GM18861 (cell line): Measurements from ENCODE around the gene CIB1.

ENCODE experiments used
- ATAC-seq: cut with Tn5 transposase; IDR thresholded peaks from one replicate; pipeline ENCODE4 v1.9.1; 2021; ENCODE audit not compliant: unreplicated experiment

Gene CIB1

DNA sequence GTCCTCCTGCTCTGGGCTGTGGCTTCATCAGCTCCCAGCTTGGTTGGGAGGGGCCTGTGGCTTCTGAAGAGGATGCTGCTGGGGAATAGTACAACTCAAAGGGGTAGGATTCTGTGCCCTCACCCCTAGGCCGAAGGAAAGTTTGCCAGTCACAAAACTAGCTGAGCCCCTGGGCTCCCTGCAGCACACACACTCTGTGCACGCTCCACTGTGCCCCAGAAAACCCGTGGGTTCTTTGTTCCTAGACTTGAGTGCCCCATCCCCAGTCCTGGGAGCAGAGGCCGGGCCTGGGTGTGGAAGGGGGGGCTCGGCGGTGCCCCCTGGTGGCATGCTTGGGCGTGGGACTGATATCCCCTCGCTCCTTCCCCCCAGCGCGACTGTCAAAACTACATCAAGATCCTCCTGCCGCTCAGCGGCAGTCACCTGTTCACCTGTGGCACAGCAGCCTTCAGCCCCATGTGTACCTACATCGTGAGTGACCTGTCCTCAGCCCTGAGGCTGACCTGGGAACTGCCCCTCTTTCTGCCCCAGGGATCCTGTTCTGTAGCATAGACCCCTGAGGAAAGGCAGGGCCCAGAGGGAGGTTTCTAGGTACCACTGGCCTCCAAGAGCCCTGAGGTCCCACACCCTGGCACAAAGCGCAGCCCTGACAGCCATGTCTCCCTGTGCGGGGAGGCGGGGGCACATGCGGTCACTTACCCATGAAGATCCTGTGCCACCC, 14.2 kb downstream of the CIB1 start:
- ATAC-seq, result no peak

DNA sequence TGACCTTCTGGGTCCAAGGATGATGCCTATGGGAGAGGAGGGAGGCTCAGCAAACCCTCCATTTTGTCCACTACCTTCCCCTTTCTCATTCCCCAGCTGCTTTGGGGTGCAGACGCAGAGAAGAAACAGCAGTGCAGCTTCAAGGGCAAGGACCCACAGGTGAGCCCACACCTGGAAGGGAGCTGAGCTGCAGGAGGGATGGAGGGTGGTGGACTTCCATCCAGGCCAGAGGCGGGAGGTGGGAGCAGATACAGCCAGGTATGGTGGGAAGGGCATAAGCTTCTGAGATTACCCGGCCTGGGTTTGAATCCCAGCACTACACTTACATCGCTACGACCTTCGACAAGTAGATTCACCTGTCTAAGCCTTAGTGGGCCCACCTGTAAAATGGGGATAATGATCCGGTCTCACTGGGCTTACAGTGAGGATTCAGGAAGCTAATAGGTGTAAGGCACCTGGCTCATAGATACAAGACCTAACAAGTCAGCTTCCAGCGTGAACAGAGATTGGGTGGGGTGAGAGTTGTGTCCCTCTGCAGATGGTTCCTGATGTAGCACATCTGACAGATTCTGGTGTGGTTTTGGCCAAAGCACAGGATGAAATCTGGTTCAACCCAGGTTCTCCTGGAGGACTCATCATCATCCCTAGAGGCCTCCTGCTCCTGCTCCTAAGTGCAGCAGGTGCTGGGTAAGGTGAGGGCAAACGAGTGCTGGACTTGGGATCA, 15.9 kb downstream of the CIB1 start:
- no peak for ATAC-seq

DNA sequence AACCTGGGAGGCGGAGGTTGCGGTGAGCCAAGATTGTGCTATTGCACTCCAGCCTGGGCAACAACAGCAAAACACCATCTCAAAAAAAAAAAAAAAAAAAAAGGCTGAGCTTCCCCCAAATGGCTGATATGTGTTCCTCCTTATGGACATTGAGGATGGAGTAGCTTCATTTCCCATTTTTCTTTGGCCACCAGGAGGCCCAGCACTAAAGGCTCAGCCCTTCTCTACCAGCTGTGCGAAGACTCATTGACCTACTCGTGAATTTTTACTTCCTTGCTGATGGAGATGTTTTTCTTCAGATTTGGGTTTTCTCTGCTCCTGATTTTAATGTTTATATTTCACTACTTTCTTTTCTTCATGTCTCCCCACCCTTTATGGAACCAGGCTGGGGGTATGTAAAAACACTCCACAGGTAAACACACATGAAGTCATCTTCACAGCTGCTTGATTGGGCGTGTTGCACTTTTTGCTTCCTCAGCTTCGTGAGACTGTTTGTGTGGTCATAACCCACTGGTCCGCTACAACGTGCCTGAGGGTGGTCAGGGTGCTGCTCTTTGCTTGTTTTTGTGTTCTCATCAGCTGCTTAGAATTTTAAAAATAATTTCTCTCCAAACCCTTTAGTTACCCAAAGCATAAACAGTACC, 19.1 kb downstream of the CIB1 start:
- no peak for ATAC-seq

DNA sequence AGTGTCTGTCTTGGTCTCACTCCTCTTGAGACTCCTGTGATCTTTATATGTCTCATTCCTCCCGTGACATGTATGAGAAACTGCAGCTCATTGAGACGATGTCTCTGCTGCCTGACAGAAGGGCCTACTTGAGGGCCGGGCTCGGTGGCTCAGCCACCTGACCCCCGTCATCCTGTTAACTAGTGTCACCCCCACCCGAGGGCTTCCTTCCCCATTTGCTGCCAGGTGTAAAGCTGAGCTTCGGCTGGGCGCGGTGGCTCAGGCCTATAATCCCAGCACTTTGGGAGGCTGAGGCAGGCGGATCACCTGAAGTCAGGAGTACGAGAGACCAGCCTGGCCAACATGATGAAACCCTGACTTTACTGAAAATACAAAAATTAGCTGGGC, 19.9 kb downstream of the CIB1 start:
- no peak for ATAC-seq

DNA sequence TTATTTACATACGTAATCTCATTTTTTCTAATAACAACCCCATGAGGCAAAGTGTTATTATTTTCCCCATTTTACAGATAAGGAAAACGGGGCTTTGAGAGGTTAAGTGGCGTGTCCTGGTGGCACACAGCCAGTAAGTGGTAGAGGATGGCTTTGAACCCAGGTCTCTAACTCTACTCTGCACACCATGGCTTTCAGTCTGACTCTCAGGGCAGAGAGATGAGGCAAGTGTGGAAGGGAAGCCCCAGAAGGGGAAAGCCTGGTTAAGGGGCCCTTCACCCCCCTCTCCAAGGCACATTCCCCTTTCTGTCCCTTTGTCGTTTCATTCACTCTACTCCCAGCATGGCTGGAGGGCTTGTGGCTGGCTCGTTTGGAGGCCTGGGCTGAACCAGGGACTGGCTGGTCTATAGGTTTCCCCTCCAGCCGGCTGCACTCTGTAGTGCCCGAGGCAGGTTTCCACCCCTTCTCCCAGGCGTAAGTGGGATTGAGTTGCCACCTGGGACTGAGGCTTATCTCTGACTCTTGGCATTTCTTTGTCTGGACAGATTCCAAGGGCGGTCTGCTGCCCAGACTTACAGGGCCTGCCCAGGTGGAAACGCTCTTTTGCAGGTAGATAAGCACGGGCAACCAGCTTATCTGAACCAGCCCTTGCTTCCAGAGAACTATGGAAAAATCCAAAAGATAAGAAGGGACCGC, 20.5 kb downstream of the CIB1 start:
- ATAC-seq, result no peak

DNA sequence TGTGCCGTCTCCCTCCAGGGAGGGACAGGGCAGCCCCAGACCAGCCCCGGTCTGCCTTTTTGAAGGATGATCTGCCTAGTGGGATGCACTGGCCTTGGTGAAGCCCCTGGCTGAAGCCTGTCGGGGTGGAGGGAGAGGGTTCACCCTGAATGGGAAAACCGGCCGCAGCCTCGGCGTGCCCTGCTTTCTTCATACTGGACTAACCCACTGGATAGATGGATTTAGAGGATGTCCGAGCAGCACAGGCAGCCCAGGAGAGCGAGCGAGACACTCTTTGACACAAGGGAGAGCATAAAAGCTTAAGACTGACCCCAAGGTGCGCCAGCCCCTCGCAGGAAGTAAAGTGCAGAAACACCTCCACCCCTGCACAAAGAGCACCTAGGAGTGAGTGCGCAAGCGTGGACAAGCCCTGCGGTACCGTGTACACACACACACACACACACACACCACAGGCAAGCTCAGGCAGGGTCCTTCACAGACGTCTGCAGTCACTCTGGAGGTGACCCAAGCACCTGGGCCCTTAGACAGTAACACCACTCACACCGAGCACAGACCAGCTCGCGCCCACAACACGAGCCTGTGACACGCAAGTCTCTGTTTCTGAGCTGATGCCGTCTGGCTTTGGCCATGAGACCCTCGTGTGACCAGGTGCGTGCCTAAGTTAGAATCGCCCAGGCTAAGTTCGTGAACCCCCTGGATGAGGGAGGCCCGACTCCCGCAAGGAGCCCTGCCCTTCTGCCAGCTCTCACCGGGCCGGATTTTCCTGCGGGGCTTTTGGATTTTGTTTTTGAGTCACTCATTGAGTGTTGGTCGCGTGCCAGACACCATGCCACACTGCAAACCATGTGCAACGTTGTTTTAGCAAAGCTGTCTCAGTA, 21.3 kb downstream of the CIB1 start:
- ATAC-seq, result no peak

DNA sequence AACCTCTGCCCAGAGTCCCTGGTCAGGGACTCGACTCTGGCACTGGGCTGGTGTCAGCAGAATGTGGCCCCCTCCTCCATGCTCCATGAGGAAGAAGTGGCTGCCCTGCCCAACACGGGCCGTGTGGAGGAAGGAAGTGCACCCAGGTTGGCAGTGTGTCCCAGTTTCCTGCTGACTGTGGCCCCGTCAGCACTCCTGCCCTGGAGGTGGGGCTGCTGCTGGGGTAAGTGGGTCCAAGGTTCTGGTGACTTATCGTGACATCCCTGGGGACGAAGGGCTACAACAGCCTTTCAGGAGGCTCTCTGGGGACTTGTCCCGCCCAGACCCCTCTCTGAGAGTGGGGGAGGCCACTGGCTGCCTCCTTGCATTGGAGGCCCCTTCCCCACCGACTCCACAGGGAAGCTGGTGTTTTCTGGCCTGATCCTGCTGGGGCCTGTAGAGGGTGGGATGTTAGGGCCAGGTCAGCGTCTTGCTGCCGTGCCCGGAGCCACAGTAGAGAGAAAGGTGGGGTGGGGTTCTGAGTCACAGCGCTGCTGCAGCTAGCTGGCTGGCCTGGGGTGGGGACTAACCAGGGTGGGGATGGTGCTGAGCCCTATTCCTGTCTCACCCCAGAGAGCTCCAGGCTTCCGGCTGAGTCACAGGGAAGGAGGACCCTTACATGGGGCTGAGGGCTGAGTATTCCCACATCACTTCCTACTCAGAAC, 22.1 kb downstream of the CIB1 start:
- ATAC-seq, result no peak

DNA sequence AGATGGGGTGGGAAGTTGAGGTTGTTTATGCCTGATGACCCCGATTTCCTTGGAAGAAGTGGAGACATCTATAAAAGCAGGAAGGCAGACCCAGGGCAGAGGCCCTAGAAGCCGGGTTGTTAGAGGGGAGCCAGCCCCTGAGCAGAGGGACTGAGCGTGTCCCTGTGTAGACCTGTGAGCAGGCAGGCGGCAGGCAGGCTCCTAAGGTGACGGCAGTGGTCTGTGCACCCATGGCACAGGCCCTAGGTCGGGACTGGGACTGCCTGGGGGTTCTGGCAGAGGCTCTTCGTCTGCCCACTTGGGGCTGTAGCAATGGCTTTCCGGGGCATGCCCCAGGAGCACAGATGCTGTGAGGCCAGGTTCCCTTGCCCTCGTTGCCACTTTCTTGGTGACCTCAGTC, 22.7 kb downstream of the CIB1 start:
- no peak for ATAC-seq

DNA sequence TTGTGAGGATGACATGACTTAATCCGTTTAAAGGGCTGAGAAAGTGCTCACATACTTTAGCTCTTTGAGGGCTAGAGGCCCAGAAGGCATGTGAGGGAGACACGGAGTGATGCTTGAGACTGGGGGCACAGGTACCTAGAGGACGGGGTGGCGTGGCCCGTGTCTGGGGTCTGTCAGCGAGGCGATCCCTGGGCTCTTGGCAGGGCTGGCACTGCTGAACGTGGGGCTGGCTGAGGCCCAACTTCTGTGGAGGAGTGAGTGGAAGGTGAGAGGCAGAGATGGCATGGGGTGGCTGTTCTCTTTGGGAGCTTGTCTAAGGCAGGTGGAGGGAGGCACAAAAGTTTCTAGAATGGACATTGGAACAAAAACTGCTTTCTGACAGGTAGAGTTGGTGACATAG, 23.1 kb downstream of the CIB1 start:
- ATAC-seq, result no peak

DNA sequence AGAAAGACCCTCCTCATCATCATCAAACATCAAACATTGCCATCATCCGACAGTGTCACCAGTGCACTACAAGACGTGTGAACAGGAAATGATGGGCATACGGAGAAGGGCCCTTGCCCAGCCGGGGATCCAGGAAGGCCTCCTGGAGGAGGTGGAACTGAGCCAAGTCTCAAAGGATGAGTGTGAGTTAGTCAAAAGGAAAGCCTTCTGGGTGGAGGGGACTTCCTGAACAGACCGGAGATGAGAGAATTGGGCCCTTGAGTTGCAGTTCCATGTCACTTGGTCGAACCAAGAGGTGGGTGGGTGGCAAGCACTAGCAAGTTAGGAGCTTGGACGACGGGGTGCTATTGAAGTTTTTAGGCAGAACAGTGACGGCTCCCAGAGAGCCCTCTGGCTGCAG, 24.1 kb downstream of the CIB1 start:
- ATAC-seq, result no peak

DNA sequence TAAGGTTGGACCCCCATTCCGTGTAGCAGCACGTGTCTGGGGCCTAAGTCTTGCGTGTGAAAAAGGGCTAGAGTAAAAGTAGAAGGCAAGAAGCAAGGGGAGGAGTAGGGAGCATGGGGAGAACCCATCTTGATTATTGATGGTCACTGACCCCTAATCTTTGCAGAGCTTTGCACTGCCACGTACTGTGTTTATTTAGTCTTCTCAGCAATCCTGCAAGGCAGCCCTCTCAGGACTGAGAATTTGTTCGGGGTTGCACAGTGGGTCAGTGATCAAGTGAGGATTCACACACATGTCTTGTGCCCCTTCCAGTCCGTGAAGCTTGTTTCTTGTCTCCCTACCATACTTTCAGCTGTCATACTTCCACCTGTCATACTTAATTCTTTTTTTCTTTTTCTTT, 25.4 kb downstream of the CIB1 start:
- ATAC-seq, result no peak

DNA sequence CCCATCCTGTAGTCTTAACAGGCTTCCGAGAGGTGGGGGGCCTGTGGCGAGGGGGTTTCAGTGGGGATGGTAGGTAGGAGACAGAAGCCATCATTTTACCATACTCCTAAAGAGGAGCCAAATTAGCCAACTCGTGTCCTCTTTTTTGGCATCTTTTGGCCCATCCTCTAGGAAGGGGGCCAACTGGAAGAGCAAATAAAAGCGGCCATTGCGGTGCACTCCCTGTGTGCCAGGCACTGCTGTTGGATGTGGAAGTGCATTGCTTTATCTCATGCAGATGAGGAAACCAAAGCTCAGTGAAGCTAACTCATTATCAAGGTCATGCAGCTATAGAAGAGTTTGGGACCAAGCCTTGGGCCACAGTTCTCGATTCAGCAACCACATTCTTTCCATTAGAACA, 26.5 kb downstream of the CIB1 start:
- no peak for ATAC-seq

DNA sequence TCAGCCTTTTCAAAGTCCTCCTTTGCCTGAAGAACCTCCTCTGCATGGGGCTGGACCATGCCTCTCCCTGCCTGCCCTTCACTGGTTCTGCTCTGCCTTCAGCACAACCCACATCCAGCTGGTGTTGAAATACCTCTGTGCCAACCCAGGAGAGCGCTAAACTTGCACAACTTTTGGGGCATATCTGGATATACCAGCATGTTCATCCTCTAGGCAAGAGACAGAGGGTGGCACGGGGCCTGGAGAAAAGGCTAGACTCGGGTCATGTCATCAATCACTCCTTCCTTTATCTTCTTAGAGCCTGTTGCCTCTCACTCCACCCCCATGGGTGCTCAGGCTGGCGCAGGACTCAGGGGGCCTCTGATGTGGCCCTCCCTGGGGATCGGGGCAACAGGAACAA, 27.9 kb downstream of the CIB1 start:
- ATAC-seq, result no peak

DNA sequence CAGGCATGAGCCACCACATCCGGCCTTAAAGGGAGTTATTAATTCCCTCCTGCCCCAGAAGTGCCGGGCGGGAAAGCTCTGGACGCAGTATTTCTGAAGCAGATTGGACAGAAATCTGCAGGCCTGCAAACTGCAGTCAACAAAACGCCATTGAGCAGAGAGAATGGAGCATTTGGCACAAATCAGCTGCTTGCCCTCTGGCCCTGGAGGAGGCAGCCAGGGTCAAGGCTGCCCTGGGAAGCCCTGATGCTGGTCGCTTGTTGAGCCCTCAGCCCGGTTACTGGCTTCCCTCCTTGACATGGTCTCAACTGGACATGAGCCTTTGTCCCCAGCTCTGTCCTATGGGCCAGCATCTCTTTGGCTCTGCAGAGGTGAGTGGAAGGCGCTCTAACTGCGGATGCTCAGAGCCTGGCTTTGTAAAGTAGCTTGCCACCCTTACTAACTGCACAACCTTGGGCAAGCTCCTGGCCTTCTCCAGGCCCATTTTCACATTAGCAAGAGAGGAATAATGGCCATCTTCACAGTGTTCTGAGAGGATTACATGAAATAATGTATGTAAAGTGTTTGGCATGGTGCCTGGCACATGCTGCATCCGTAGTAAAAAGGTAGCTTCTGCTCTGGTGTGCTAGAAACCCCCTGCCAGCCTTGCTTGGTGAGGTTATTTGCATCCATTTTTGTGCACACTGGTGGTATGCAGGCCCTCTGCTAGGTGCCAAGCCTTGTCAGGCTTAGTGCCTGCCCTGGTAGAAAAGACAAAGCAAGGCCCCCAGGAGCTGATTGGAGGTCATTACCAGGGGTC, 28.5 kb downstream of the CIB1 start:
- no peak for ATAC-seq

DNA sequence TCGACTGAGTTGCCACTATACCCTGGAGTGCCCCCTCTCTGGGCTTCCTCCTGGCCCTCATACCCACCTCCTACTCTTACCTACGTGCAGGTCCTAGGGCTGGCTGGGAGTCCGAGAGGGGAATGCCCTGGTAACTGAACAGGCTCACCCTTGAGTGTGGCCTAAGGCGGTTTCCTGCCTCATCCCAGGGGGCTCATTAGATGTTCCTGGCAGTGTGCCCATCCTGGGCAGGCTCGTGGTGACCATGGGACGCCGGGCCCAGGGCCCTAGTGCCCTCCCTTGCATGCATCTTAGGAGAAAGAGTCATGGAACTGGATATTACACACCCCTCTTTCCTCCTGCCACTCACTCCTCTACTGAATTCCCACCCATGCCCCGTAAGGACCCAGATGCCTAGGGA, 29.8 kb downstream of the CIB1 start:
- no peak for ATAC-seq

DNA sequence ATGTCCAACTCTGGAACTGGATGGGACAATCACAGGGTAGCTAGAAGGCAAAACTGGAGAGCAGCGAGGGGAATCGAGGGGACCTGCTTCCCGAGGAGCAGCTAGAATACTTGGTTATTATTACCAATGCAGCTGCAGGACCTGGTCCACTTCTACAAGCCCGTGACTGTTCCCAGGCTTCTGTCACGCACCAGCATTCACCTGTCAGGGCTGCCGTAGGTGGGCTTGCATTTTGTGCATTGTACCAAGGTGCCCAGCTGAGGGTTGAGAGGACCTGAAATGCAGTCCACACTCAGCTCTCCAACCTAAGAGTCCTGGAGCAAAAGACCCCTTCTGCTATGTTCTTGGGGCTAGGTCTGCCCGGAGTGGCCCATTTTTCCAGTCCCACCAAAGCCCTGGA, 30.3 kb downstream of the CIB1 start:
- no peak for ATAC-seq

DNA sequence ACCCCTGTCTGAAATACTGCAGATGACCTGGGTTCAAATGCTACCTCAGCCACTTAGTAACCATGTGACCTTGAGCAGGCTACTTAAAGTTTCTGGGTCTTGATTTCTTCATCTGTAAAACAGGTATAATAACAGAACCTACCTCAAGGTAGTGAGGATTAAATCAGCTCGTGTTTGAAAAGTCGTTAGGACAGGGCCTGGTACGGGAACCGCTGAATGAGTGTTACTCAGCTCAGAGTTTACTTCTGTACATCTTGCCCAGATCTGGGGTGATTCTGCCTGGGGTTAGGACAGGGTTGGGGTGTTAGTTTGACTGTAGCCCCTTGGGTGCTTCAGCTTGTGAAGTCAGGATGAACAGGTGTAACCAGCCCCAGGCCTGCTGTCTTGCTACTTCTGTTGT, 30.8 kb downstream of the CIB1 start:
- no peak for ATAC-seq

DNA sequence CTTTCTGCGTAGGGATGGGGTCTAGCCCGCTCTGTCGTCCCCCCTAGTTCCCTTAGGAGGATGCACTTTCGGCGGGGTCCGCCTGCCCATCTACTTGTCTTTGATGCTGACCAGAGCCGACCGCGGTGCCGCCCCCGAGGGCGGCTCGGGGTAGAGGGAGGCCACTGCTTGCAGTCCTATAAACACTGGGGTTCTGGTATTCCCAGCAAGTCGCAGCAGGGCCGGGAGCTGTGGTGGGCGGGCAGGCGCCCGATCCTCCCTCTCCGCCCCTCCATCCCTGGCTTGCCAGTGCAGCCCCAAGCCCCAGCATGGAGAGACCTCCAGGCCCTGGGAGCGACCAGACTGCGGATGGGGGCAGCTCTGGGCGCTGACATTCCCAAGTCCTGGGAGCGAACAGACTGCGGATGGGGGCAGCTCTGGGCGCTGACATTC, 31.8 kb downstream of the CIB1 start:
- no peak for ATAC-seq
